ENCODE results near the gene RABGAP1L.

Gene RABGAP1L

GRCh38 chr1:174734270-174734669 is 575.0 kb downstream of the RABGAP1L start:
- no peak for DNase-seq
- H3K27me3 ChIP-seq (replicated peaks) = no peaks in the 10 kb centered on the region
- no peak overlapping the region for H3K4me3 ChIP-seq (ENCODE audit: low read depth, low read length)
- H3K27ac ChIP-seq = no peak overlapping the region
- no peaks in the 10 kb centered on the region for H3K36me3 ChIP-seq (replicated peaks)
- in situ Hi-C loops (cut with HindIII; ENCODE audit: low pct_ligation_motif_present, low sequenced_read_pairs) = loop anchor here (25.0 kb wide), 1 partner anchor 472 kb away; no protein-coding TSS in a partner anchor
- TF ChIP-seq, protein P1, sequence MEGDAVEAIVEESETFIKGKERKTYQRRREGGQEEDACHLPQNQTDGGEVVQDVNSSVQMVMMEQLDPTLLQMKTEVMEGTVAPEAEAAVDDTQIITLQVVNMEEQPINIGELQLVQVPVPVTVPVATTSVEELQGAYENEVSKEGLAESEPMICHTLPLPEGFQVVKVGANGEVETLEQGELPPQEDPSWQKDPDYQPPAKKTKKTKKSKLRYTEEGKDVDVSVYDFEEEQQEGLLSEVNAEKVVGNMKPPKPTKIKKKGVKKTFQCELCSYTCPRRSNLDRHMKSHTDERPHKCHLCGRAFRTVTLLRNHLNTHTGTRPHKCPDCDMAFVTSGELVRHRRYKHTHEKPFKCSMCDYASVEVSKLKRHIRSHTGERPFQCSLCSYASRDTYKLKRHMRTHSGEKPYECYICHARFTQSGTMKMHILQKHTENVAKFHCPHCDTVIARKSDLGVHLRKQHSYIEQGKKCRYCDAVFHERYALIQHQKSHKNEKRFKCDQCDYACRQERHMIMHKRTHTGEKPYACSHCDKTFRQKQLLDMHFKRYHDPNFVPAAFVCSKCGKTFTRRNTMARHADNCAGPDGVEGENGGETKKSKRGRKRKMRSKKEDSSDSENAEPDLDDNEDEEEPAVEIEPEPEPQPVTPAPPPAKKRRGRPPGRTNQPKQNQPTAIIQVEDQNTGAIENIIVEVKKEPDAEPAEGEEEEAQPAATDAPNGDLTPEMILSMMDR (IDR thresholded peaks at IDR 0.05; ENCODE audit: low read depth, low read length, missing control alignments) = no peak

DNA sequence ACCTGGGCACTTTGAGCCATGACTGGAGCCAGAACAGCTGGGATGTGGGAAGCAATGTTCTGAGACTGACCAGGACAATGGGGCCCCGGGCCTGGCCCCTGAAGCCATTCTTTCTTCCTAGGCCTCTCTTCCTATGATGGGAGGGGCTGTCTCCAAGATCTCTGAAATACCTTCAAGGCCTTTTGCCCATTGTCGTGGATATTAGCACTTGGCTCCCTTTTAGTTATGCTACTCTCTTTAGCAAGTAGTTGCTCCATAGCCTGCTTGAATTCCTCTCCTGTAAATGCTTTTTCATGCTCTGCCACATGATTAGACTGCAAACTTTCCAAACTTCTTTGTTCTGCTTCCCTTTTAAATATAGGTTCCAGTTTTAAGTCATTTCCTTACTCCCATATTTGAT is 577.5 kb downstream of the RABGAP1L start:
- Histone ChIP-seq H3K36me3 (replicated peaks) (no peaks in the 10 kb centered on the region), H3K27me3 (replicated peaks) (no peaks in the 10 kb centered on the region), H3K27ac (no peak overlapping the region), H3K4me3 (ENCODE audit: low read depth, low read length) (no peak overlapping the region)
- in situ Hi-C loops (cut with HindIII; ENCODE audit: low pct_ligation_motif_present, low sequenced_read_pairs) = loop anchor here (25.0 kb wide), 1 partner anchor 475 kb away; no protein-coding TSS in a partner anchor
- DNase-seq = no peak
- TF ChIP-seq, protein P1 (IDR thresholded peaks at IDR 0.05; ENCODE audit: low read depth, low read length, missing control alignments) = no peak

GRCh38 chr1:174740249-174740968 is 581.1 kb downstream of the RABGAP1L start:
- Histone ChIP-seq H3K27me3 (replicated peaks) (no peaks in the 10 kb centered on the region), H3K27ac (no peak overlapping the region), H3K36me3 (replicated peaks) (no peaks in the 10 kb centered on the region), H3K4me3 (ENCODE audit: low read depth, low read length) (no peak overlapping the region)
- DNase-seq = peak; percentile 32
- TF ChIP-seq, protein P1 (IDR thresholded peaks at IDR 0.05; ENCODE audit: low read depth, low read length, missing control alignments) = no peak
- in situ Hi-C loops (cut with HindIII; ENCODE audit: low pct_ligation_motif_present, low sequenced_read_pairs) = loop anchor here (25.0 kb wide), 1 partner anchor 478 kb away; no protein-coding TSS in a partner anchor

- peak; percentile 57 for DNase-seq
- Histone ChIP-seq H3K4me3 (ENCODE audit: low read depth, low read length) (no peak overlapping the region), H3K27me3 (replicated peaks) (no peaks in the 10 kb centered on the region), H3K27ac (no peak overlapping the region), H3K36me3 (replicated peaks) (no peaks in the 10 kb centered on the region)
- TF ChIP-seq, protein P1 (IDR thresholded peaks at IDR 0.05; ENCODE audit: low read depth, low read length, missing control alignments) = no peak
- in situ Hi-C loops (cut with HindIII; ENCODE audit: low pct_ligation_motif_present, low sequenced_read_pairs) = loop anchor here (25.0 kb wide), 1 partner anchor 481 kb away; no protein-coding TSS in a partner anchor
Observed at GRCh38 chr1:174742805-174743653, 583.7 kb downstream of the RABGAP1L start.

DNA sequence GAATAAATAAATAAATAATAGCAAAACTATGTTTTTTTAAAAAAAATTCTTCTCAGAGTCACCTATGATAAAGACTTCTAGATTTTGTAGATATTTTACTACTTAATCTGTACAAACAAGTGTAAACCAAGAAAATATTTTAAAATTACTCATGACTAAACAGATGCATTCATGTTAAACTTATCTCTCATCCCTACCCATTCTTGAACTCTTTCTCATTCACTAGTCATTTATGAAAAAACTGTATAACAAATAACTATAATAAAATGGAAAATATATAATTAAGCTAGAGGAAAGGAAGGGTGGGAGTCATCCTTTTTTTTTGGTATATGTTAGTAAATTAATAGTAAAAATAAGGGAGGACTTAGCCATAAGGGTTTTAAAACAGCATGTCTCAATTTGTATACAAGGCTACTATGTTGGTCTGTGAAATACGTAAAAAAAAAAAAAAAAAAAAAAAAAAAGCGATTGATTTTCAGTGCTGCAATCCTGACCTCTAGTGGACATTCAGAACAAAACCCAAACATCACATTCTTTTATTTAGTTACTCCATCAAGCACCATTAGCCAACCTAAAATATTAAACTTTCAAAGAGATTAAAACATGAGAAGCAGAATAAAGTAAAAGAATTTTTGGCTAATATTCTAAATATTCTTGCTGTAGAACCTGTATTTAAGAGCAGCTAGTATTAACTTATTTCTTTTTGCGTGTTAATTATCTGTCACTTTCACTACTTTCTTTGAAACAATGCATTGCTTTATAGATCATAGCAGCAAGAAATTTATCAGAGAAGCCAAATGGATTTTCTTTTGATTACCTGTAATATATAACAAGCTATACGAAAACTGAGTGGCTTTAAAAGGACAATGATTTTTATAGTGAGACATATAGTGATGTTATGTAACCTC is 584.6 kb downstream of the RABGAP1L start:
- no peak overlapping the region for H3K27ac ChIP-seq
- DNase-seq = no peak
- H3K27me3 ChIP-seq (replicated peaks) = no peaks in the 10 kb centered on the region
- no peaks in the 10 kb centered on the region for H3K36me3 ChIP-seq (replicated peaks)
- H3K4me3 ChIP-seq (ENCODE audit: low read depth, low read length) = no peak overlapping the region
- TF ChIP-seq, protein P1 (IDR thresholded peaks at IDR 0.05; ENCODE audit: low read depth, low read length, missing control alignments) = peak; percentile 55
- in situ Hi-C loops (cut with HindIII; ENCODE audit: low pct_ligation_motif_present, low sequenced_read_pairs) = loop anchor here (25.0 kb wide), 1 partner anchor 482 kb away; no protein-coding TSS in a partner anchor
